Hindlimb muscle (tissue), 1 donor: Measurements from ENCODE around the gene GPC3. TPM values are rescaled to one million over a fixed set of nuclear protein-coding genes. Genes with fewer than 3 reads are reported as not detected.
A peak's percentile ranks its signal among the peaks of the same experiment; 100 is the strongest.

Source experiments
- DNase-seq: peaks from one replicate; pipeline ENCODE4 v3.0.0-alpha.2; 2013
- polyA plus RNA-seq: library from polyadenylated mRNA; unstranded; fragments of 120-200 nt; gene quantifications from one replicate; pipeline ENCODE4 v1.2.1, GENCODE V29; 2013; ENCODE audit not compliant: insufficient read length

The GPC3 gene
- polyA plus RNA-seq, 1 donor = 291 TPM

GRCh38 chrX:133676344-133677122, 308.9 kb downstream of the GPC3 start:
- no peak for DNase-seq

- DNase-seq = no peak
Observed at GRCh38 chrX:133674726-133675470, 310.5 kb downstream of the GPC3 start.

- peak; percentile 59 for DNase-seq
Observed at GRCh38 chrX:133670383-133670782, 315.0 kb downstream of the GPC3 start.

GRCh38 chrX:133669214-133669613, 316.2 kb downstream of the GPC3 start:
- no peak for DNase-seq

- no peak for DNase-seq
Observed at GRCh38 chrX:133668225-133668931, 317.0 kb downstream of the GPC3 start.

- DNase-seq = no peak
Observed at GRCh38 chrX:133666256-133666655, 319.1 kb downstream of the GPC3 start.

- no peak for DNase-seq
Observed at GRCh38 chrX:133661962-133662839, 323.2 kb downstream of the GPC3 start.

GRCh38 chrX:133660281-133660680, 325.1 kb downstream of the GPC3 start:
- DNase-seq = no peak

- DNase-seq = no peak
Observed at GRCh38 chrX:133658293-133658911, 327.0 kb downstream of the GPC3 start.

GRCh38 chrX:133655275-133656265, 329.8 kb downstream of the GPC3 start:
- no peak for DNase-seq

GRCh38 chrX:133654811-133655210, 330.6 kb downstream of the GPC3 start:
- DNase-seq = no peak

GRCh38 chrX:133653358-133653757, 332.0 kb downstream of the GPC3 start:
- no peak for DNase-seq

GRCh38 chrX:133652185-133652584, 333.2 kb downstream of the GPC3 start:
- no peak for DNase-seq

- DNase-seq = no peak
Observed at GRCh38 chrX:133650239-133650638, 335.2 kb downstream of the GPC3 start.

GRCh38 chrX:133649651-133650050, 335.7 kb downstream of the GPC3 start:
- no peak for DNase-seq

- no peak for DNase-seq
Observed at GRCh38 chrX:133648594-133648993, 336.8 kb downstream of the GPC3 start.

- DNase-seq = no peak
Observed at GRCh38 chrX:133646719-133647116, 338.7 kb downstream of the GPC3 start.

GRCh38 chrX:133645977-133646718, 339.2 kb downstream of the GPC3 start:
- DNase-seq = no peak

- DNase-seq = peak; percentile 38
Observed at GRCh38 chrX:133645256-133645655, 340.1 kb downstream of the GPC3 start.
